H1 (cell line): ENCODE data around the gene DNAJB6. TPM values are rescaled to one million over a fixed set of nuclear protein-coding genes. Genes with fewer than 3 reads are reported as not detected.

Experiments used
- CTCF ChIA-PET: fragments of 300-600 bp; sonication (Branson Sonifier 250); formaldehyde crosslinking; loops from one replicate; lab custom pipeline; 2021; ENCODE audit not compliant: partially characterized antibody; lab: Charles Lee
- POLR2A ChIA-PET: fragments of 300-600 bp; sonication (Branson Sonifier 250); formaldehyde crosslinking; loops from one replicate; lab custom pipeline; 2021; ENCODE audit warnings: inconsistent platforms; ENCODE audit not compliant: partially characterized antibody; lab: Charles Lee
- DNase-seq, 2 experiments: peaks; one replicate each; pipeline versions ENCODE4 v3.0.0 to v3.0.0-alpha.2; 2010 to 2022; ENCODE audit warnings: low spot score in 2 of 2, low read depth in 1 of 2, mixed read lengths in 1 of 2
- FAIRE-seq: peaks from 2 replicates; lab custom pipeline; 2011; peaks lifted over from hg19 to GRCh38; lab: Jason Lieb, UNC
- H2AFZ ChIP-seq: 2 replicates; pipeline ENCODE4 v1.8.1; 2012; ENCODE audit warnings: low read length, inconsistent platforms
- H2AK5ac ChIP-seq: 2 replicates; pipeline ENCODE4 v1.6.1; 2013; ENCODE audit warnings: low read depth, low read length
- H2BK120ac ChIP-seq: replicated peaks from 2 replicates; pipeline ENCODE3; 2013; ENCODE audit warnings: low read depth, low read length, inconsistent platforms
- H2BK12ac ChIP-seq: 2 replicates; pipeline ENCODE4 v1.6.1; 2013; ENCODE audit warnings: low read depth, low read length
- H2BK15ac ChIP-seq: 2 replicates; pipeline ENCODE4 v1.6.1; 2013; ENCODE audit warnings: low read length
- H2BK20ac ChIP-seq: 2 replicates; pipeline ENCODE4 v1.6.1; 2013; ENCODE audit warnings: low read length
- H2BK5ac ChIP-seq: 2 replicates; pipeline ENCODE4 v1.6.1; 2013; ENCODE audit warnings: low read depth, low read length
- H3K14ac ChIP-seq: 2 replicates; pipeline ENCODE4 v1.6.1; 2013; ENCODE audit warnings: inconsistent platforms; ENCODE audit not compliant: insufficient read length
- H3K18ac ChIP-seq: 2 replicates; pipeline ENCODE4 v1.6.1; 2013; ENCODE audit warnings: low read length; ENCODE audit errors: extremely low read depth
- H3K23ac ChIP-seq: 2 replicates; pipeline ENCODE4 v1.6.1; 2013; ENCODE audit warnings: inconsistent platforms; ENCODE audit not compliant: insufficient read length
- H3K23me2 ChIP-seq: 2 replicates; pipeline ENCODE4 v1.6.1; 2013; ENCODE audit warnings: low read depth, low read length
- H3K27ac ChIP-seq: 2 replicates; pipeline ENCODE4 v1.6.1; 2011; ENCODE audit warnings: low read depth, low read length, inconsistent platforms
- H3K27me3 ChIP-seq, 4 experiments: replicated peaks in 1 of 4; 1 replicate in 1 of 4; 2 replicates in 3 of 4; pipeline versions ENCODE4 v1.6.1 to v1.8.1; 2011 to 2013; ENCODE audit warnings: low read length in 3 of 4, mild to moderate bottlenecking in 3 of 4, inconsistent platforms in 2 of 4, mixed read lengths in 2 of 4, moderate library complexity in 1 of 4; ENCODE audit not compliant: control insufficient read depth in 3 of 4, insufficient read depth in 3 of 4; ENCODE audit errors: extremely low read depth in 1 of 4
- H3K36me3 ChIP-seq, 4 experiments: 2 replicates each; pipeline versions ENCODE4 v1.6.1 to v1.8.1; 2011 to 2013; ENCODE audit warnings: mild to moderate bottlenecking in 4 of 4, low read length in 3 of 4, moderate library complexity in 2 of 4, control low read depth in 1 of 4, inconsistent platforms in 1 of 4; ENCODE audit not compliant: insufficient read depth in 4 of 4, control insufficient read depth in 2 of 4
- H3K4ac ChIP-seq: replicated peaks from 2 replicates; pipeline ENCODE3; 2013; ENCODE audit warnings: low read length, low read depth, mixed read lengths, inconsistent platforms; ENCODE audit not compliant: insufficient read length
- H3K4me1 ChIP-seq, 4 experiments: replicated peaks in 1 of 4; 1 replicate in 1 of 4; 2 replicates in 3 of 4; pipeline versions ENCODE4 v1.6.1 to v1.8.1; 2011 to 2013; ENCODE audit warnings: low read length in 3 of 4, inconsistent platforms in 2 of 4, mixed read lengths in 1 of 4; ENCODE audit not compliant: insufficient read depth in 4 of 4, control insufficient read depth in 3 of 4
- H3K4me2 ChIP-seq, 2 experiments: 2 replicates each; pipeline versions ENCODE4 v1.6.1 to v1.8.1; 2011 to 2013; ENCODE audit warnings: low read depth in 2 of 2, low read length in 2 of 2, control low read depth in 1 of 2, inconsistent platforms in 1 of 2, mild to moderate bottlenecking in 1 of 2; ENCODE audit not compliant: insufficient read depth in 1 of 2
- H3K4me3 ChIP-seq, 4 experiments: fragments of 200-600, 300-600 bp in 1 of 4; sonication (generic), shearing (Covaris generic), sonication (Bioruptor Twin) in 1 of 4; 2 replicates each; pipeline versions ENCODE4 v1.5.1 to v1.8.1; 2011 to 2016; ENCODE audit warnings: low read length in 4 of 4, low read depth in 3 of 4, control low read depth in 2 of 4, inconsistent platforms in 2 of 4, mild to moderate bottlenecking in 2 of 4, mixed read lengths in 1 of 4, moderate library complexity in 1 of 4; ENCODE audit not compliant: insufficient read depth in 2 of 4; ENCODE audit errors: extremely low read depth in 1 of 4
- H3K56ac ChIP-seq: replicated peaks from 2 replicates; pipeline ENCODE3; 2013; ENCODE audit warnings: low read depth, mild to moderate bottlenecking, mixed read lengths, low read length, inconsistent platforms; ENCODE audit not compliant: insufficient read length
- H3K79me1 ChIP-seq: 2 replicates; pipeline ENCODE4 v1.6.1; 2013; ENCODE audit warnings: low read depth, low read length, control low read depth
- H3K79me2 ChIP-seq, 2 experiments: 2 replicates each; pipeline versions ENCODE4 v1.6.1 to v1.8.1; 2012 to 2013; ENCODE audit warnings: low read length in 2 of 2, mild to moderate bottlenecking in 2 of 2, inconsistent platforms in 1 of 2; ENCODE audit not compliant: insufficient read depth in 2 of 2, control insufficient read depth in 1 of 2
- H3K9ac ChIP-seq, 4 experiments: replicated peaks in 1 of 4; 1 replicate in 1 of 4; 2 replicates in 3 of 4; pipeline versions ENCODE4 v1.6.1 to v1.8.1; 2011 to 2013; ENCODE audit warnings: low read depth in 3 of 4, low read length in 3 of 4, control low read depth in 2 of 4, mild to moderate bottlenecking in 2 of 4, moderate library complexity in 2 of 4, inconsistent platforms in 1 of 4; ENCODE audit errors: extremely low read depth in 1 of 4
- H3K9me3 ChIP-seq, 2 experiments: 2 replicates each; pipeline versions ENCODE4 v1.6.1 to v1.8.1; 2012 to 2013; ENCODE audit warnings: mild to moderate bottlenecking in 2 of 2, moderate library complexity in 2 of 2, control low read depth in 1 of 2, inconsistent platforms in 1 of 2, low read depth in 1 of 2, low read length in 1 of 2, mixed read lengths in 1 of 2; ENCODE audit not compliant: insufficient read depth in 2 of 2
- H4K20me1 ChIP-seq, 2 experiments: replicated peaks in 1 of 2; 2 replicates each; pipeline versions ENCODE3 to v1.8.1; 2011 to 2013; ENCODE audit warnings: inconsistent platforms in 2 of 2, low read length in 2 of 2, mild to moderate bottlenecking in 1 of 2; ENCODE audit not compliant: insufficient read depth in 2 of 2, control insufficient read depth in 1 of 2
- H4K5ac ChIP-seq: 2 replicates; pipeline ENCODE4 v1.6.1; 2013; ENCODE audit warnings: low read length, low read depth, mixed read lengths, inconsistent platforms; ENCODE audit not compliant: insufficient read length
- H4K8ac ChIP-seq: 2 replicates; pipeline ENCODE4 v1.8.0; 2013; ENCODE audit warnings: mild to moderate bottlenecking, moderate library complexity, low read length, inconsistent platforms; ENCODE audit not compliant: insufficient read depth; ENCODE audit errors: extremely low read depth
- H4K91ac ChIP-seq: replicated peaks from 2 replicates; pipeline ENCODE3; 2013; ENCODE audit warnings: low read length, mixed read lengths, inconsistent platforms; ENCODE audit not compliant: insufficient read length
- CREB1 ChIP-seq: IDR thresholded peaks from 2 replicates; pipeline ENCODE4 v1.6.1; 2012; ENCODE audit warnings: inconsistent platforms
- CTCF ChIP-seq, 3 experiments: IDR thresholded peaks; 1 replicate in 2 of 3; 2 replicates in 1 of 3; pipeline versions ENCODE4 v1.5.1 to v1.6.1; 2011; ENCODE audit warnings: low read length in 3 of 3, mild to moderate bottlenecking in 3 of 3, inconsistent platforms in 2 of 3, low read depth in 1 of 3, moderate library complexity in 1 of 3; ENCODE audit not compliant: insufficient read depth in 1 of 3; ENCODE audit errors: control extremely low read depth in 1 of 3
- WGBS, 2 experiments: shearing (Covaris generic) in 1 of 2; methylation state at CpG; one replicate each; pipeline versions ENCODE4 v1.1.6 to v1.1.7; 2013 to 2015; ENCODE audit warnings: low lambda C conversion rate in 2 of 2, mixed read lengths in 2 of 2, inconsistent platforms in 1 of 2, low coverage in 1 of 2, missing lambda C conversion rate in 1 of 2; ENCODE audit not compliant: insufficient replicate concordance in 2 of 2, insufficient coverage in 1 of 2, insufficient read length in 1 of 2; ENCODE audit errors: extremely low coverage in 1 of 2, missing lambda C conversion rate in 1 of 2; 5-methylcytosine and 5-hydroxymethylcytosine counted together
- polyA plus RNA-seq, 7 experiments: library from polyadenylated mRNA; depleted of rRNA in 3 of 7; stranded (reverse) in 5 of 7; unstranded in 2 of 7; fragments of >200 nt in 5 of 7; fragments of 200-250 nt in 2 of 7; gene quantifications; 1 replicate in 5 of 7; 2 replicates in 1 of 7; 4 replicates in 1 of 7; pipeline versions ENCODE4 v1.2.1 to v1.2.3, GENCODE V29; 2011 to 2013; ENCODE audit warnings: missing spikeins in 2 of 7, mixed read lengths in 2 of 7
- total RNA-seq: library from RNA; stranded (reverse); fragmentation: NEBNext Ultra II Directional; extraction: Animal tissue kit (Norgen Biotek cat#: 25700); gene quantifications from 2 replicates; pipeline ENCODE4 v1.2.1, GENCODE V29; 2021

Gene DNAJB6
- total and polyA plus RNA-seq, 2 of the 8 experiments (the other 6 are each of a cell fraction or from before 2014, with no cell fraction given): 166 to 295 TPM

- Histone ChIP-seq H3K56ac (no peak overlapping the region), H3K9ac (no peak overlapping the region), H4K8ac (peak overlapping the region; percentile 72; the same call in 1 of the 2 replicates), H2AK5ac (peak overlapping the region; percentile 4; the same call in 1 of the 2 replicates), H4K20me1 (peaks cover 1 to 7% of the 10 kb centered on the region in 2 experiments), H3K27me3 (no peaks in the 10 kb centered on the region), H4K5ac (peak overlapping the region; percentile 48), H3K4me2 (peak overlapping the region; percentile 22 to 57; a peak in 3 of 4 replicates), H3K4me3 (peak overlapping the region in 1 of 4 experiments; percentile 49; a peak in 3 of 8 replicates), H3K14ac (no peak overlapping the region), H2BK20ac (no peak overlapping the region), H2AFZ (no peak overlapping the region), H3K27ac (no peak overlapping the region), H3K4ac (peak overlapping the region; percentile 84), H3K23ac (no peak overlapping the region), H3K23me2 (peaks cover 9% of the 10 kb centered on the region), H2BK120ac (no peak overlapping the region), H3K18ac (no peak overlapping the region), H3K4me1 (peaks cover 0 to 11% (median 7%) of the 10 kb centered on the region in 4 experiments; a peak in 6 of 7 replicates), H2BK12ac (peak overlapping the region; percentile 64; the same call in 1 of the 2 replicates), H4K91ac (peak overlapping the region; percentile 55), H2BK5ac (peak overlapping the region; percentile 64; the same call in 1 of the 2 replicates), H3K36me3 (no peaks in the 10 kb centered on the region), H3K79me2 (no peaks in the 10 kb centered on the region), H2BK15ac (0 out of 2 replicates have a peak overlapping the region, but pooled peaks have one; percentile 6), H3K79me1 (no peaks in the 10 kb centered on the region), H3K9me3 (no peaks in the 10 kb centered on the region; a peak in 1 of 4 replicates)
- FAIRE-seq: no peak
- ChIA-PET CTCF (interaction anchor here (0.7 to 2.4 kb wide), 27 partner anchors 9 to 921 kb away, joined by 3 to 22 read pairs (median 3); no protein-coding TSS in a partner anchor), POLR2A (no interaction called here)
- 47% methylated on average over 18 of the region's 18 CpGs; no CpG with 5 or more reads in 1 of the 2 experiments for WGBS, 2 experiments
- DNase-seq: peak in 1 of 2 experiments; percentile 77
- TF ChIP-seq CREB1 (no peak), CTCF (IDR thresholded peaks at IDR 0.05; ENCODE audit: control extremely low read depth in 1 of 3, insufficient read depth in 1 of 3, low read depth in 1 of 3, low read length in 3 of 3) (peak in 2 of 3 experiments; percentile 67 to 74; a peak in 3 of 4 replicates)
Observed at GRCh38 chr7:157432957-157433576, 96.3 kb downstream of the DNAJB6 start.
